ENCODE data around the gene ADGRE1.

DNA sequence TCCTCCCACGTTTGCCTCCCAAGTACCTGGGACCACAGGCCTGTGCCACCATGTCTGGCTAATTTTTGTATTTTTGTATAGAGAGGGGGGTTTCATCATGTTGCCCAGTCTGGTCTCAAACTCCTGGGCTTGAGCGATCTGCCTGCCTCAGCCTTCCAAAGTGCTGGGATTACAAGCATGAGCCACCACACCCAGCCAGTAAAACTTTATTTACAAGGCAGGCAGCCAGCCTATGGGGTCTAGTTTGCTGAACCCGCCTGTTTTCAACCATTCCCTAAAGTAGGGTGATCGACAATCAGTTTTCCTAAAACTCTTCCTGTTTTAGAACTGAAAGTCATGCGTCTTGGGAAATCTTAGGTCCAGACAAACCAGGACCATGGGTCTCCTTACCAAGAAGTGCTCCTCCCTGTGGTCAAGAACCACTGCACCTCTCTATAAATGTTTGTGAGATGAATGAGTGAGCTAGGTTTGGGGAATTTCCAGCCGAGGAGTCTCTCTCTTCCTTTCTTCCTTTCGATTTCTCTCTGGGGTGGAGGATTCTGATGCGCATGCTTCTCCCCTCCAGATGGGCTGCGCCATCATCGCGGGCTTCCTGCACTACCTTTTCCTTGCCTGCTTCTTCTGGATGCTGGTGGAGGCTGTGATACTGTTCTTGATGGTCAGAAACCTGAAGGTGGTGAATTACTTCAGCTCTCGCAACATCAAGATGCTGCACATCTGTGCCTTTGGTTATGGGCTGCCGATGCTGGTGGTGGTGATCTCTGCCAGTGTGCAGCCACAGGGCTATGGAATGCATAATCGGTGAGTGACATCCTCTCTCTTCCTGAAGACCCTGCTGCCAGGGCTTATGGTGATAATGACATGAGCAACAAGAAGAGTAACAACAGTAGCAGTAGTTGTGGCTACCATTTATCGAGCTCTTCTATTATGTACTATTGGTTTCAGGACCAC is 38.7 kb downstream of the ADGRE1 start:
- TF ChIP-seq, protein P1, sequence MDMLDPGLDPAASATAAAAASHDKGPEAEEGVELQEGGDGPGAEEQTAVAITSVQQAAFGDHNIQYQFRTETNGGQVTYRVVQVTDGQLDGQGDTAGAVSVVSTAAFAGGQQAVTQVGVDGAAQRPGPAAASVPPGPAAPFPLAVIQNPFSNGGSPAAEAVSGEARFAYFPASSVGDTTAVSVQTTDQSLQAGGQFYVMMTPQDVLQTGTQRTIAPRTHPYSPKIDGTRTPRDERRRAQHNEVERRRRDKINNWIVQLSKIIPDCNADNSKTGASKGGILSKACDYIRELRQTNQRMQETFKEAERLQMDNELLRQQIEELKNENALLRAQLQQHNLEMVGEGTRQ (IDR thresholded peaks at IDR 0.05; ENCODE audit: low read depth, low read length): no peak
- TF ChIP-seq, protein P2, sequence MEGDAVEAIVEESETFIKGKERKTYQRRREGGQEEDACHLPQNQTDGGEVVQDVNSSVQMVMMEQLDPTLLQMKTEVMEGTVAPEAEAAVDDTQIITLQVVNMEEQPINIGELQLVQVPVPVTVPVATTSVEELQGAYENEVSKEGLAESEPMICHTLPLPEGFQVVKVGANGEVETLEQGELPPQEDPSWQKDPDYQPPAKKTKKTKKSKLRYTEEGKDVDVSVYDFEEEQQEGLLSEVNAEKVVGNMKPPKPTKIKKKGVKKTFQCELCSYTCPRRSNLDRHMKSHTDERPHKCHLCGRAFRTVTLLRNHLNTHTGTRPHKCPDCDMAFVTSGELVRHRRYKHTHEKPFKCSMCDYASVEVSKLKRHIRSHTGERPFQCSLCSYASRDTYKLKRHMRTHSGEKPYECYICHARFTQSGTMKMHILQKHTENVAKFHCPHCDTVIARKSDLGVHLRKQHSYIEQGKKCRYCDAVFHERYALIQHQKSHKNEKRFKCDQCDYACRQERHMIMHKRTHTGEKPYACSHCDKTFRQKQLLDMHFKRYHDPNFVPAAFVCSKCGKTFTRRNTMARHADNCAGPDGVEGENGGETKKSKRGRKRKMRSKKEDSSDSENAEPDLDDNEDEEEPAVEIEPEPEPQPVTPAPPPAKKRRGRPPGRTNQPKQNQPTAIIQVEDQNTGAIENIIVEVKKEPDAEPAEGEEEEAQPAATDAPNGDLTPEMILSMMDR (conservative IDR thresholded peaks at IDR 0.05; ENCODE audit: low read depth, low read length): no peak
- TF ChIP-seq FOS (IDR thresholded peaks at IDR 0.05; ENCODE audit: low read depth, low read length): no peak
- no peak for TF ChIP-seq POLR2A (IDR thresholded peaks at IDR 0.05; ENCODE audit: low read depth, low read length)
- TF ChIP-seq BHLHE40 (IDR thresholded peaks at IDR 0.05; ENCODE audit: low read depth, low read length): no peak
- no peak for TF ChIP-seq CHD1 (IDR thresholded peaks at IDR 0.05; ENCODE audit: low read depth, low read length)
- no peak for TF ChIP-seq RAD21 (IDR thresholded peaks at IDR 0.05; ENCODE audit: low read length)
- TF ChIP-seq SMC3 (IDR thresholded peaks at IDR 0.05; ENCODE audit: low read depth, low read length): no peak
- no peak for TF ChIP-seq RCOR1 (IDR thresholded peaks at IDR 0.05; ENCODE audit: insufficient replicate concordance, low read length)
- no peak for TF ChIP-seq MAFK (IDR thresholded peaks at IDR 0.05; ENCODE audit: low read depth, low read length)
